Endothelial cell of umbilical vein (primary cell): ENCODE data around the gene M6PR.
"Not testable (repeated sequence)": the region's sequence is repeated elsewhere in the genome, so short reads cannot be mapped to it uniquely, and the experiment has no call there.

Experiments used
- POLR2A ChIP-seq: IDR thresholded peaks from 2 replicates; pipeline ENCODE4 v1.6.1; 2012; ENCODE audit warnings: low read depth, mild to moderate bottlenecking, control low read depth, low read length
- TF ChIP-seq, protein P1 (sequence below), 2 donors: IDR thresholded peaks; 1 replicate in 1 of 2; 2 replicates in 1 of 2; pipeline ENCODE4 v1.5.1; 2011; ENCODE audit warnings: low read length in 2 of 2, mild to moderate bottlenecking in 2 of 2, moderate library complexity in 2 of 2, control low read depth in 1 of 2, inconsistent platforms in 1 of 2, low read depth in 1 of 2; ENCODE audit not compliant: insufficient read depth in 1 of 2; ENCODE audit errors: extremely low read depth in 1 of 2

DNA sequence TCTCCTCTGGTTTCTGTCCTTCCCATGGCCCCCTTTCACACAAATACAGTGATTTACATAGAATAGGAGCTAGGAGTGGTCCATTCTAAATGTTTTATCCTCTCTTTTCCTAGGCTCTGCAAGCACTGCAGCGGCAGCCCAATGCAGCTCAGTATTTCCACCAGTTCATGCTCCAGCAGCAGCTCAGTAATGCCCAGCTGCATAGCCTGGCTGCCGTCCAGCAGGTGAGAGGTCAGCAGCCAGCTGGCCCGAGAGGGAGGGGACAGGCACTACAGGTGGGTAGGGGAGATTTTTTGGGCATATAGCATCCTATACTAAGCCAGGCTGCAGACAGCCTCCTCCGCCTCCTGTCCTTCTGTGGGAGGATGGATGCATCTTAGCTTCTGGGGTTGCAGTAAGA lies 29.8 kb downstream of the M6PR start:
- TF ChIP-seq, protein P1, sequence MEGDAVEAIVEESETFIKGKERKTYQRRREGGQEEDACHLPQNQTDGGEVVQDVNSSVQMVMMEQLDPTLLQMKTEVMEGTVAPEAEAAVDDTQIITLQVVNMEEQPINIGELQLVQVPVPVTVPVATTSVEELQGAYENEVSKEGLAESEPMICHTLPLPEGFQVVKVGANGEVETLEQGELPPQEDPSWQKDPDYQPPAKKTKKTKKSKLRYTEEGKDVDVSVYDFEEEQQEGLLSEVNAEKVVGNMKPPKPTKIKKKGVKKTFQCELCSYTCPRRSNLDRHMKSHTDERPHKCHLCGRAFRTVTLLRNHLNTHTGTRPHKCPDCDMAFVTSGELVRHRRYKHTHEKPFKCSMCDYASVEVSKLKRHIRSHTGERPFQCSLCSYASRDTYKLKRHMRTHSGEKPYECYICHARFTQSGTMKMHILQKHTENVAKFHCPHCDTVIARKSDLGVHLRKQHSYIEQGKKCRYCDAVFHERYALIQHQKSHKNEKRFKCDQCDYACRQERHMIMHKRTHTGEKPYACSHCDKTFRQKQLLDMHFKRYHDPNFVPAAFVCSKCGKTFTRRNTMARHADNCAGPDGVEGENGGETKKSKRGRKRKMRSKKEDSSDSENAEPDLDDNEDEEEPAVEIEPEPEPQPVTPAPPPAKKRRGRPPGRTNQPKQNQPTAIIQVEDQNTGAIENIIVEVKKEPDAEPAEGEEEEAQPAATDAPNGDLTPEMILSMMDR (IDR thresholded peaks at IDR 0.05; ENCODE audit: extremely low read depth in 1 of 2, insufficient read depth in 1 of 2, low read depth in 1 of 2, low read length in 2 of 2): not testable (repeated sequence)
- not testable (repeated sequence) for TF ChIP-seq POLR2A
